Loucy (cell line): ENCODE measurements around the gene HMGN4.

Source experiments
- CTCF ChIP-seq: fragments of 200-600 bp; sonication (generic); conservative IDR thresholded peaks from 2 replicates; pipeline ENCODE4 v1.5.1; 2014; ENCODE audit warnings: mild to moderate bottlenecking, antibody characterized with exemption, low read length
- EZH2phosphoT487 ChIP-seq: fragments of 200-600 bp; IDR thresholded peaks from 2 replicates; pipeline ENCODE4 v1.6.1; 2018; ENCODE audit warnings: antibody characterized with exemption, mild to moderate bottlenecking, moderate library complexity, borderline replicate concordance

GRCh38 chr6:26520850-26521599 is 17.1 kb upstream of the HMGN4 start:
- TF ChIP-seq CTCF (no peak), EZH2phosphoT487 (no peak)
